Stimulated activated CD8-positive, alpha-beta memory T cell treated with anti-CD3 and anti-CD28 coated beads, Interleukin-12 subunit alpha, Interleukin-12 subunit beta, amount 100 ng/mL, for 24 hours (primary cell): Measurements from ENCODE around the gene MCF2L.
"Not testable (repeated sequence)": the region's sequence is repeated elsewhere in the genome, so short reads cannot be mapped to it uniquely, and the experiment has no call there.

Source experiments
- DNase-seq: peaks from one replicate; pipeline ENCODE4 v3.0.0-alpha.2; 2020; ENCODE audit errors: extremely low read depth

MCF2L gene

DNA sequence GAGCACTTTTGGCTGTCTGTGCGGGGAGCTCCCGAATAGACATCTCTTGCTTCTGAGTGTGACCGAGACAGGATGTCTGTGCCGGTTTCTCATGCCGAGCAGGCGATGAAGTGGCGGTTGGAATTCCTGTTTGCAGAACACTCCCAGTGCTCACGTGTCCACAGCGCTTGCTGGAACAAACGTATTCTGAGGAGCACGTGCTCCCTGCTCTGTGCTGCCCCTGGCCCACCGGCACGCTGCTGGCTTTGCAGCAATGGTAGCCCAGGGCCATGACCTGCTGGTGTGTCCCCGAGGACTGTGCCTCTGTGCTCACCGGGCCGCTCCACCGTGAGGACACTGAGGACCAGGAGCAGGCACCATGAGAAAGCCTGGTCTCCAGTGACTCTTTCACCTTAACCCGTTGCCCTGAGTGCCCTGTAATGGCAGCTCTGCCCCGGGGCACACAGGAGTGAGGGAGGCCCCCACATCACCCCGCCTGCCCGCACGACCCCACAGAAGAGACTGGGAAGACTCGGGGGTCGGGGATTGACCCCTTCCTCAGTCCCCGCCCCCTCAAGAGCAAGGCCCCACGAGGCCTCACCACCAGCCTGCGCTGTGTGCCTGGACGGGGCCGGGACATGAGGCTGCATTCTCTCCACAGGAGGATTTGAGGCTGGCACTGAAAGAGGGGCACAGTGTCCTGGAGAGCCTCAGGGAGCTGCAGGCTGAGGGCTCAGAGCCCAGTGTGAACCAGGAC lies 96.6 kb downstream of the MCF2L start:
- no peak for DNase-seq

DNA sequence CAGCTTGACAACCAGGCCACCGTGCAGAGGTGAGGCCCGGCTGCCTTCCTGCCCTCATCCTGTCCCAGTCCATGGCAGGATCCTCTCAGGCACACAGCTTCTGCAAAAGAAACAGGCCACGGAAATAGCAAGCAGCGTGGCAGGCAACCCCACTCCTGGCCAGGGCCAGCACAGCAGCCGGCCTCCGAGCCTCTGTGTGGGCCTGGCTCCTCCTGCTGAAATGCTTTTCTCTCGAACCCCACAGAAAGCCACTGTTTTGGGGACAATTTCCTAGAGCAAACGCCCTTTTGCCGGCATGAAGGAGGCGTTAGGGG lies 97.1 kb downstream of the MCF2L start:
- DNase-seq = no peak

DNA sequence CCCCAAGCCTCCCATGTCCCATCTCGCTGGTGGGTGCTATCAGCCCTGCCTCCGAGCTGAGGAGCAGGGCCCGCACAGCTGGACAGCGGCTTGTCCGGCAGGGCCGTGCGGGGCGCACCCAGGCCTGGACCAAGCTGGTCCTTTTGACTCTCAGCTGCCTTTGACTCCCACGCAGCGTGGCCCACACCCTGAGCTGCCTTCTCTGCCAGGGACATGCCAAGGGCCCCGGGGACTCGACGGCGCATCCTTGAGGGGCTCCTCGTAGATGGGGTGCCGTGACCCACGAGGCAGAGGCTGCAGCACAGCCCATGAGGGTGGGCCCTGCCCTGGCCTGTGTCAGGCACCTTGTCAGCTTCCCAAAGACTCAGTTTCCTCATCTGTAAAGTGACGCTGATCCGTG lies 97.7 kb downstream of the MCF2L start:
- DNase-seq = no peak

DNA sequence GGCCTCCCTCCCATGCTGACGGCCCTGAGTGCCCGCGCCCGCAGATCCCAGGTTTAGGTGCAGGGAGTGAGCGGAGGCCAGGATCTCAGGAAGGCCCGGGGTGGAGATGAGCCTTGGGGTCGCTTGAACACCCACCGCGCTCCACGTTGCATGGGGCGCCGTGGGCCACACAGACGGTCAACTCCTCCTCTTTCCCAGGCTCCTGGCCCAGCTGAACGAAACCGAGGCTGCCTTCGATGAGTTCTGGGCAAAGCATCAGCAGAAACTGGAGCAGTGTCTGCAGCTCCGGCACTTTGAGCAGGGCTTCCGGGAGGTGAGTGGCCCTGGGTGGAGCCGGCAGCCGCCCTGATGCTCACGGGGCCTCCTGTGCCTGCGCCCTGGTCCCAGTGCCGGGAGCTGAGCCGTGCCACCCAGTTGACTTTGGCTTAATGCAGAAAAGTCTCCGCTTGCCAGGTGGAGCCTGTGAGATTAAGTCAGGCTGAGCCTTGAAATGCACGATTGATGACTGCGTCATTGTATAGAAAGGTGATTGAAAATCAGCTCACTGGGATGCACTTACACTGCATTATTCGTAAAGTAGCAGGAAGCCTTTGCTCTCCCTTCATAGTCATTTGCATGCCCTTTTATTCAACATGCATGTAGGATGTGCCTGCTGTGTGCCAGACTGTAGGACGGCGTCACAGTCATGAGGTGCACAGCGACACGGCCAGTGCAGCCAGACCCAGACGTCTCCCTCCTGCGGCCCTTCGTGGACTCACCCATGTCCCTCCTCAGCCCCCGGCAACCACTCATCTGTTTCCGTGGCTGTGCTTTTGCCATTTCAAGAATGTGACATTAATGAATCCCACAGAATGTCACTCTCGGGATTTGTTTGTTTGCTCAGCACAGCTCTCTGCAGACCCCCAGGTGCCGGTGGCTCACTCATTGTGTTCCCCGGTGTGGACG lies 101.1 kb downstream of the MCF2L start:
- DNase-seq = no peak

DNA sequence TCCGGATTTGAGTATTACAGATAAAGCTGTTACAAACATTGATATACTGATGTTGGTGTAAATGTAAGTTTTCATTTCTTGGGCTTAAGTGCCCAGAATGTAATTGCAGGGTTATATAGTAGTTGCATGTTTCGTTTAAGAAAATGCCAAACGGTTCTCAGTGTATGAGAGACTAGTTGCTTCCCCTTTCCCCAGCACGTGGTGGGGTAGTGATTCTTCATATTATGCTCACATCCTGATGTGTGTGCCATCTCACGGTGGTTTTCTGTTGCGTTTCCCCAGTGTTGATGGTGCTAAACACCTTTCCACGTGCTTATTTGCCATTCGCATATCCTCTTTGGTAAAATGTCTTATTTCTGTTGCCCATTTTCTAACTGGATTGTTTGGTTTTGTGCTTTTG lies 101.8 kb downstream of the MCF2L start:
- no peak for DNase-seq

DNA sequence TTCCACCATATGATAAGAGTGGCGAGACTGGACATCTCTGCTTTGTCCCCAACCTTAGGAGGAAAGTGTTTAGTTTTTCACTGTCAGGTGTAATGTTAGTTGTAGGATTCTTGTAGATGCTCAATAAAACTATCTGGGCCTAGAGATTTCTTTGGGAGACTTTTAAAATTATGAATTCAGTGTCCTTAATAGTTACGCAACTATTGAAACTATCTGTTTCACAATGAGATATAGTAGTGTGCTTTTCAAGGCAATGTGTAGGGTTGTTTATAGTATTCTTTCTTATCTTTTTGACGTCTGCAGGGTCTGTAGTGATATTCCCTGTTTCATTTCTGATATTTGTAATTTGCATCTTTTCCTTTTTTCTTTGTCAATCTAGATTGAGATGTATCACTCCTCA lies 103.4 kb downstream of the MCF2L start:
- no peak for DNase-seq

DNA sequence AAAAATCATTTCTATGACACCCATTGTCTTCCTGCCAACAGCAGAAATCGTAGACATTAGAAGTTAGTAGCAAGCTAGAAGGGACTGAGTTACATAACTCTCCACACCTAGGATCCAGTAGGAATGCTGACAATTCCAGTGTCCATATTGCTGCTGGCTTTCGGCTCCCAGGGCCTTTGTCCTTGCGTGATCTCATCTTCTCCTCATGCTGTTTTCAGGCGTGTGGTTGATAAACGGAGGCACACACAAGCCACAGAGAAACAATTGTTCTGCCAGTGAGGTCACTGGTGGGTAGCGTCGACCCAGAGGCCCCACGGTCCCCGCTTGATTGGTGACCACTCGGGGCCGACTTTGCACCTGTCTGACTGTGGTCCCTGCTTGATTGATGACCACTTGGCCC lies 104.9 kb downstream of the MCF2L start:
- DNase-seq = no peak

DNA sequence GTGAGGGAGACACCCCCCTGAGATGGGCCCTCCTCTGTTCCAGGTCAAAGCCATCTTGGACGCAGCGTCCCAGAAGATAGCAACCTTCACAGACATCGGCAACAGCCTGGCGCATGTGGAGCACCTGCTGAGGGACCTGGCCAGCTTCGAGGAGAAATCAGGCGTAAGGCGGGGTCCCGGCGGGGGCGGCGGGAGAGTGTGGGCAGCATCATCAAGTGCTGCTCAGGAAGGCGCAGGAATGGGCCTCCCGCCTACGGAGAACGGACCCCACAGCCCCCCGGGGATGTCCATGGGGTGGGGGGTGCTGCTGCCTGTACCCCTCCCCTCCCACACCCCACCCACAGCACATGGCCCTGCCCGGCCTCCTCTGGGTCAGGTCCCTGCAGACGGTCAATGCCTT lies 105.4 kb downstream of the MCF2L start:
- DNase-seq = no peak

DNA sequence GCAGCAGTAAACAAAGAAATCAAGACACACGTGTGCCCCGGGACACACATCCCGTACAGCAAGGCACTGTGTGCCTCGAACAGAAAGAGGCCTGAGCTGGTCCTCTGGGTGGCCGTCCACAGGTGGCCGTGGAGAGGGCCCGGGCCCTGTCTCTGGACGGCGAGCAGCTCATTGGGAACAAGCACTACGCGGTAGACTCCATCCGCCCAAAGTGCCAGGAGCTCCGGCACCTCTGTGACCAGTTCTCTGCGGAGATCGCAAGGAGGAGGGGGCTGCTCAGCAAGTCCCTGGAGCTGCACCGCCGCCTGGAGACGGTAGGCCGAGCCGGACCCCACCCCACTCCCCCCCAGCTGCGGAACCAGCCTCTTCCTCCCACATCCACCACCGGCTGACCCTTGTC lies 105.9 kb downstream of the MCF2L start:
- no peak for DNase-seq

DNA sequence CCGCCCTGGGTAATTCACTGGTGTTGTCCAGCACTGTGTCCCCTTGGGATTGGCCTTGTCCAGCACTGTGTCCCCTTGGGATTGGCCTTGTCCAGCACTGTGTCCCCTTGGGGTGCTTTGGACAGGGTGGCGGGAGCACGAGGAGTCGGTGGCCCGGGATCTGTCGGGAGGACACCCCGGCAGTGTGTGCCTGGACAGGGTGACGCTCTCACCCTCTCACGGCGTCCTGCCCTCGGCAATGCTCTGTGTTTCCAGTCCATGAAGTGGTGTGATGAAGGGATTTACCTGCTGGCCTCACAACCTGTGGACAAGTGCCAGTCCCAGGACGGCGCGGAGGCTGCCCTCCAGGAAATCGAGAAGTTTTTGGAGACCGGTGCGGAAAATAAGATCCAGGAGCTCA lies 106.7 kb downstream of the MCF2L start:
- no peak for DNase-seq

DNA sequence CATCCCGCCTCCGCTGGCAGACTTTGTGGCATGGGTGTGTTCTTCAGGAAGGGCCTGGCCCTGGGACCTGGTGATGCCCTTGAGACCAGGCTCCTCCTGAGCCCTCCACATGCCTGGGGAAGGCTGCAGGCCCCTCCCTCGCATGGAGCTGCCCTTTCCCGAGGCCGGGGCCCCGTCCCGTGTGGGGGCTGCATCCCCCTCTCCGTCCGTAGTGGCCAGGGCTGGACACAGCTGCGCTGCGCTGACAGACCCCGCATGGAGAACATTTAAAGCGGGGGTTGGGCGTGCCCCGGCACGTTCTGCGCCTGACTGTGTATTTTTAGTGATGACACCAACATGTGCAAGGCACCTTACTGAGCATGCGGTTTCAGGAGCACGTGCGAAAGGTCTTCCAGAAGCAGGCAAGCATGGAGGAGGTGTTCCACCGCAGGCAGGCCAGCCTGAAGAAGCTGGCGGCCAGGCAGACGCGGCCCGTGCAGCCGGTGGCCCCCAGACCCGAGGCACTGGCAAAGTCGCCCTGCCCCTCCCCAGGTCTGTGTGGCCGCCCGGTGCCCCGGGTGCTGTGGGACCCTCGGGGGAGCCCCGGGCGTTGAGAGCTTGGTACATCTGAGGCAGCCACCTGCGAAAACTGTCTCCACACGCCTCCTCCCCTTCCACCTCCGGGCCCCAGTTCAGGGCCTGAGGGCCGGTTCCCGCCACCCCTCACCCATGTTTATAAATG lies 107.8 kb downstream of the MCF2L start:
- DNase-seq = no peak

DNA sequence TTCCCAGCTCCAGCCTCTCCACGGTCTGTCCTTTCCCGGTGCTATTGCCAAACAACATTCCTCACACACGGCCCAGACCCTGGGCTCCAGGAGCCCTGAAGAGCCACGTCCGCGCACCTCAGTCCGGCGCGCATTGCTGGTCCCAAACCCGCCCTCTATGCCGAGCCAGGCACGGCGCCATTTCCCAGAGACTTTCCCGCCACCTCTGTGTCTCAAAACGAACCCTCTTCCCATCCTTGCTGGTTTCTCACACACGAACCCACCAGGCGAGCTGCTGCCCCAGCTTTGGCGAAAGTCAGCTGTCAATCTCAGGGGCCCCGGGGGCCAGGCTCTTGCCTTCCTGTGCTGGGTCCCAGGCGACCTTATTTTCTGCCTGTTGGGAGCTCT lies 108.5 kb downstream of the MCF2L start:
- DNase-seq = no peak

DNA sequence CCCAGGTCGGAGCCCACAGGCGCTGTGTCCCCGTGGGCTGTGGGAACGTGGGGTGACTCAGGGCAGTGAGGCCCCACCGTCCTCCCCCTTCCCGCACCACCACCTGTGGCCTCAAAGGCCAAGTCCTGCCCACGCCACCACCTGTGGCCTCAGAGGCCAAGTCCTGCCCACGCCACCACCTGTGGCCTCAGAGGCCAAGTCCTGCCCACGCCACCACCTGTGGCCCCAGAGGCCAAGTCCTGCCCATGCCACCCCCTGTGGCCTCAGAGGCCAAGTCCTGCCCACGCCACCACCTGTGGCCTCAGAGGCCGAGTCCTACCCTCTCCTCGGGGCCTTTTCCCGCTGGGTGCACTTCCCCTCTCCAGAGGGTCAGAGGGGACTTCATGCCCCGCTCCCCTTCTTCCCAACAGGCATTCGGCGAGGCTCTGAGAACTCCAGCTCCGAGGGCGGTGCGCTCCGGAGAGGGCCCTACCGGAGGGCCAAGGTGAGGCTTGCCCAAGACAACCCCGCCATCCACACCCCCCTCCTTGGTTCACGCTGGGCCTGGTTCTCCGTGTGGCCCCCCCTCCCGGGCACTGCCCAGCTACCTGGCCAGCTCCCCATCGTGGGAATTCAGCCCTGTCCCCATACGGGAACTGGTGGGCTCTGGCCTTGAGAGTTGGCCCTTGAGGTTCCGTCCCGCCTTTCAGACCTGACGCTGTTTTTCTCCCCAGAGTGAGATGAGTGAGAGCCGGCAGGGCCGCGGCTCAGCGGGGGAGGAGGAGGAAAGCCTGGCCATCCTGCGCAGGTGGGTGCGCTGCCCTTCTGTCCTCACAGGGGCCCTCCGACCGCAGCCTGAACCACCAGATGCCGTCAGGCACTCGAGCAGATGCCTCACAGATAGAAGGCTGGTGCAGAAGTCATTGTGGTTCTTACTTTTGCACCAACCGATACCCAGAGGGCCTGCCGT lies 109.2 kb downstream of the MCF2L start:
- DNase-seq = no peak

DNA sequence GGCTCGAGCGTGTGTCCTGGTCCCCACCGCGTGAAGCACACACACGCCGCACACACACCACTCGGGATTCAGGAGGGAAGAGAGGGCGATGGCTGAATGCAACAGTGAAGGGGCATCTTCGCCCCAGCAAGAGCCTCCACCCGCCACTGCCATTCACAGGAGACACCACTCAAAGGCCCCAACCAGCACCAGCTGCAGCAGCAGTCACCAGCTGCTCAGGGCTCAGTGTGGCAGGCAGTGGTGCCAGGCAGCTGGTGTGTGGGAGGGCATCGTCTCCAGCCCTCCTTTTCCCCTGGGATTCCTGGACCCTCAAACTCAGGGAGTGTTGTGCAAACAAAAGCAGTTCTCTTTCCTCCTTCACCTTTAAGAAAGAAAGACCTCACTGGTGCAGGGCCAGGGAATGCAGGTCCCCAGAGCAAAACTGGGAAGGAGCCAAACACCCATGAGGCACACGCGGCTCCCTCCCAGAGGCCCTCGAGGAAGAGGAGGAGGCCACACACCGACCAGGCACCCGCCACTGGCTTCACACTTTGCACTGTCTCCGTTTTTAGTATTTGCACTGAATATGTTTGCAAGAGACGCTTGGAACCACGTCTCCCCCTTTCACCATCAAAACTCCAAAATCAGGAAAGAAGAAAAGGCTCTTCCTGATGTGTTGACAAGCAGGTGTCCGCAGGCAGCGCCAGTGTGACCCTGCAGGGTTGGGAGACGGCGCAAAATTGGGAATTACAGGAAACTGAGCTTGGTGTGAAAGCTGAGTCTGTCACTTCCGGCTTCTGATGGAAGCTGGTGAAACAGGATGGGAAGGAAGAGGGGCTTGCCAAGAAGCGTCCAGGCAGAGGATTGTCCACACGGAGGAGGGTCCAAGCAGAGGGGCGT lies 110.1 kb downstream of the MCF2L start:
- DNase-seq = no peak

DNA sequence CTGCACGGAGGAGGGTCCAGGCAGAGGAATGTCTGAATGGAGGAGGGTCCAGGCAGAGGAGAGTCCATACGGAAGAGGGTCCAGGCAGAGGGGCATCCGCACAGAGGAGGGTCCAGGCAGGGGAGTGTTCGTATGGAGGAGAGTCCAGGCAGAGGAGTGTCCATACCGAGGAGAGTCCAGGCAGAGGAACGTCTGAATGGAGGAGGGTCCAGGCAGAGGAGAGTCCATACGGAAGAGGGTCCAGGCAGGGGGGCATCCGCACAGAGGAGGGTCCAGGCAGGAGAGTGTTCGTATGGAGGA lies 110.7 kb downstream of the MCF2L start:
- DNase-seq = not testable (repeated sequence)

DNA sequence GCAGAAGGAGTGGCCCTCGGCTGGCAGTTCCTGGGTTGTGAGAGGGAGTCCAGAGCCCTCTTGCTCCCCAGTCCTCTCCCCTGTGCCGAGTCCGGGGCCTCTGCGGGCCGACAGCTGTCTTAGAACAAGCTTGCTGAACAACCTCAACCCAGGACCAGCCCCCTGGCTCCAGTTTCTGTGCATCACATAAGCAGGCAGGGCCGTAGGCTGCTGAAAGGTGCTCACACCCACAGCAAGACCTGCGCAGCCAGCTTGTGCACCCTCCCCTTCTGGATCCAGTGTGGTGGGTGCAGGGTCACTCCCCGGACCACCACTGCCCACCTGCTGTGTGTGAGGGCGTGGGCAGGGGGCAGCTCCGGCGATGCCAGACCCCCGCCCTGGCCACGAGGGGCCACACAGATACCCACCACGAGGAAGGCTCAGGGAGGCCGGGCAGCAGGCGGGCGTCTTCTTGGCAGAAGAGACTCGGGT lies 111.4 kb downstream of the MCF2L start:
- DNase-seq = no peak

DNA sequence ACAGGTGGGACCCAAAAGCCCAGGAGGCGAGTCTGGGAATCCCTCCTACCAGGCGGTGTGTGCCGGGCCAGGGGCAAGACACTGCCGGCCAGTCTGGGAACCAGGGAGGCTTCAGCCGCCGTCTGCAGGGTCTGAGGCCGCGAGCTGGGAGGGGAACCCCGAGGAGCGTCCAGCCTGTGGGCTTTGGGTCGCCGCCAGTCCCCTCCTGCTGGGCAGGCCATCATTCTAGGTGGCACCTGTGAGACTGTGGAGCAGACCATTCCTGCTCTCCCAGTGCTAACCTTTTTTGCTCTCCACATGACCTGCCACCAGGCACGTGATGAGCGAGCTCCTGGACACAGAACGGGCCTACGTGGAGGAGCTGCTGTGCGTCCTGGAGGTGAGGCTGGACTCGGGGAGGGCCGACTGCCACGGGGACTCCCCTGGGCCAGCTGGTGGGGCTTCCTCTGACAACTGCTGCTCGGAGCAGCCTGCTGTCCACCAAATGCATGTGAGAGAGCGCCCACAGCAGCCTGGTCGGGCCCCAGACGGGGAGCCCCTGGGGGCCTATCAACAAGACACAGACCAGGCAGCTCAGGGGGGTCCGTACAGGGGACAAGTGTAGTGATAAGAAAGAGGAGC lies 112.0 kb downstream of the MCF2L start:
- DNase-seq = no peak

DNA sequence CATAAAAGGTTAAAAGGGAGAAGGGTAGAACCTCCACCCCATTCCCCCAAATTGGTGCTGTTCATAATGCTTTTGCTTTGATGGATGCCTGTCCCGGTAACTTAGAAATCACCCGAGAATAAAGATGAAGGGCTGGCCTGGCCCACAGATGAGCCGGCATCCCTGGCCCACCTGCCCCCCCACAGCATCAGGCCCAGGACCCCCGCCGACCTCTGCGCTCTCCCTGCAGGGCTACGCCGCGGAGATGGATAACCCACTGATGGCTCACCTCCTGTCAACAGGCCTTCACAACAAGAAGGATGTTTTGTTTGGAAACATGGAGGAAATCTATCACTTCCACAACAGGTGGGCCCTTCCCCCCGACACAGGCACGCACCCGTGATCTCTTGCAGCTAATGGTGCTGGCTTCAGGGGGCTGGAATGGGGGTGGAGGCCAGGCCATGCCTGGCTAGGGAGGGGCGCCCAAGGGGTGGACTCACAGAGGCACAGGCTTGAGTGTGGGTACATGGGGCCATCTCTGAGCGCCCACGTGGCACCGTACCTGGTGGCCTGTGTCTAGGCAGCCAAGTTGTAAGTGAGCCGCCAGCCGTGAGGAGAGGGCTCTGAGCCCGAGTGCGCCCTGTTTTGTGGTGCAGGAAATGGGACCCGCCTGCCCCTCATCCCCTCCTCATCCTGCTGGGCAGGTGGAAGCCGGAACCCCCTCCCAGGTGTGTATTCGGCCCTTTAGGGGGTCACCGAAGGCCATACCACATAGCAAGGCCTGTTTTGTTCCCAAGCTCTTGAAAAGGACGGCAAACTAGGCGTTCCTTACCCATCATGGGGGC lies 113.4 kb downstream of the MCF2L start:
- no peak for DNase-seq

DNA sequence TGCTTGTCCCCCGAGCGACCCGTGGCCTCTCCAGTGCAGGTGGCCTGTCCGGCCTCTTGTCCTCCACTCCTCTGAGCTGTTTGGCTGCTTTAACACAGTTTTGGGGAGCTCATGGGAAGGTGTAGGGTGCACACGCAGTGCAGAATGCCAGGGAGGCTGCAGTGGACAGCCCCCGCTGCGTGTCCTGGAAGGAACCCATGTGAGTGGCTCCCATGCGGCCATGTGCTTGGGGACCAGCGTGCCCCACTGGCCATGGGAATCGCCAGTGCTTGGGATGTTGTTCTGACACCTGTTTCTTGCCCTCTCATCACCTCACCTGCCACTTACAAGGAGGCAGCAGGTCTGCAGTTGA lies 114.0 kb downstream of the MCF2L start:
- no peak for DNase-seq
